GM12878 (cell line): ENCODE data around the gene PRTFDC1. TPM values are rescaled to one million over a fixed set of nuclear protein-coding genes. Genes with fewer than 3 reads are reported as not detected.

ENCODE experiments used
- ATAC-seq: fragments of 200-7000 bp; cut with Tn5 transposase; 3 replicates; pipeline ENCODE4 v1.9.1; 2020; ENCODE audit warnings: mild to moderate bottlenecking, moderate library complexity
- BruUV-seq: library from RNA; stranded (reverse); fragments of 400-500 nt; replicated peaks from 2 replicates; lab custom pipeline; 2021; lab: Mats Ljungman, UMichigan
- CTCF ChIA-PET: fragments of 300-600 bp; sonication (Branson Sonifier 250); formaldehyde crosslinking; extraction: SDS; loops from one replicate; lab custom pipeline; 2021; ENCODE audit warnings: inconsistent platforms; lab: Yijun Ruan, JAX
- POLR2A ChIA-PET: fragments of 350-600 bp; formaldehyde crosslinking; extraction: SDS; loops from one replicate; lab custom pipeline; 2021; ENCODE audit warnings: inconsistent platforms; lab: Charles Lee
- RAD21 ChIA-PET: fragments of 300-600 bp; sonication (Branson Sonifier 250); formaldehyde crosslinking; loops from one replicate; lab custom pipeline; 2023; ENCODE audit warnings: antibody characterized with exemption; ENCODE audit not compliant: unreplicated experiment; lab: Charles Lee
- SMC1A ChIA-PET: fragments of 300-600 bp; sonication (Branson Sonifier 250); formaldehyde crosslinking; loops from one replicate; lab custom pipeline; 2023; ENCODE audit not compliant: unreplicated experiment, uncharacterized antibody; lab: Charles Lee
- DNase-seq: peaks from one replicate; pipeline ENCODE4 v3.0.0-alpha.2; 2011; ENCODE audit warnings: low read depth, low spot score
- FAIRE-seq: peaks from 3 replicates; lab custom pipeline; 2011; peaks lifted over from hg19 to GRCh38; lab: Jason Lieb, UNC
- H2AFZ ChIP-seq: 2 replicates; pipeline ENCODE4 v1.6.0; 2011; ENCODE audit warnings: low read depth, low read length, control low read depth; ENCODE audit not compliant: control insufficient read depth
- H3K27ac ChIP-seq: 2 replicates; pipeline ENCODE4 v1.5.1; 2011; ENCODE audit warnings: control low read depth; ENCODE audit not compliant: control insufficient read depth, insufficient read depth
- H3K27me3 ChIP-seq, 2 experiments: replicated peaks in 1 of 2; 2 replicates each; pipeline versions ENCODE4 v1.6.0 to v1.6.1; 2011; ENCODE audit warnings: low read length in 1 of 2; ENCODE audit not compliant: control insufficient read depth in 2 of 2, insufficient read depth in 2 of 2
- H3K36me3 ChIP-seq, 2 experiments: 2 replicates each; pipeline ENCODE4 v1.5.1; 2011; ENCODE audit warnings: low read length in 1 of 2; ENCODE audit not compliant: control insufficient read depth in 2 of 2, insufficient read depth in 2 of 2
- H3K4me1 ChIP-seq: 2 replicates; pipeline ENCODE4 v1.6.1; 2011; ENCODE audit warnings: mild to moderate bottlenecking, low read length, moderate library complexity, mixed read lengths; ENCODE audit not compliant: control insufficient read depth, insufficient read depth
- H3K4me2 ChIP-seq: 2 replicates; pipeline ENCODE4 v1.6.0; 2011; ENCODE audit warnings: control low read depth; ENCODE audit not compliant: control insufficient read depth, insufficient read depth
- H3K4me3 ChIP-seq: fragments of 200-600 bp; sonication (generic); 2 replicates; pipeline ENCODE4 v1.5.1; 2016
- H3K79me2 ChIP-seq: 2 replicates; pipeline ENCODE4 v1.6.0; 2011; ENCODE audit warnings: low read length; ENCODE audit not compliant: control insufficient read depth, insufficient read depth
- H3K9ac ChIP-seq: 2 replicates; pipeline ENCODE4 v1.8.0; 2011; ENCODE audit warnings: low read length, control low read depth, mixed read lengths; ENCODE audit not compliant: control insufficient read depth, insufficient read depth
- H3K9me3 ChIP-seq: replicated peaks from 3 replicates; pipeline ENCODE4 v1.5.1; 2011; ENCODE audit warnings: mild to moderate bottlenecking, low read length; ENCODE audit not compliant: control insufficient read depth, insufficient read depth
- H4K20me1 ChIP-seq: 2 replicates; pipeline ENCODE4 v1.6.0; 2011; ENCODE audit not compliant: control insufficient read depth, insufficient read depth
- BHLHE40 ChIP-seq, 2 experiments: fragments of 450-650 bp in 1 of 2; IDR thresholded peaks; 2 replicates each; pipeline ENCODE4 v1.6.1; 2011 to 2017; ENCODE audit warnings: low read depth in 2 of 2, borderline replicate concordance in 1 of 2, improper control_type of control experiment in 1 of 2, low read length in 1 of 2, mild to moderate bottlenecking in 1 of 2
- CBX3 ChIP-seq: fragments of 200-600 bp; sonication (generic); IDR thresholded peaks from 2 replicates; pipeline ENCODE4 v1.6.1; 2016; ENCODE audit warnings: low read depth, borderline replicate concordance
- CEBPB ChIP-seq, 2 experiments: fragments of 150-350 bp in 1 of 2; IDR thresholded peaks; 2 replicates each; pipeline ENCODE4 v1.6.1; 2012 to 2014; ENCODE audit warnings: low read depth in 2 of 2, low read length in 2 of 2, borderline replicate concordance in 1 of 2, inconsistent platforms in 1 of 2
- CHD2 ChIP-seq: IDR thresholded peaks from 2 replicates; pipeline ENCODE4 v1.6.1; 2011; ENCODE audit warnings: low read depth, low read length, improper control_type of control experiment, borderline replicate concordance
- EED ChIP-seq: sonication (generic); IDR thresholded peaks from 2 replicates; pipeline ENCODE4 v1.6.1; 2016; ENCODE audit warnings: antibody characterized with exemption, low read depth
- GATAD2B ChIP-seq: fragments of 450-650 bp; conservative IDR thresholded peaks from 2 replicates; pipeline ENCODE4 v1.6.1; 2017; ENCODE audit warnings: low read depth, mild to moderate bottlenecking, moderate library complexity
- POLR2AphosphoS2 ChIP-seq: IDR thresholded peaks from 2 replicates; pipeline ENCODE4 v1.6.1; 2011; ENCODE audit warnings: low read depth, mild to moderate bottlenecking, low read length, improper control_type of control experiment, moderate library complexity
- RAD51 ChIP-seq: fragments of 450-650 bp; IDR thresholded peaks from 2 replicates; pipeline ENCODE4 v1.6.1; 2016; ENCODE audit warnings: moderate library complexity, mild to moderate bottlenecking, inconsistent platforms
- RB1 ChIP-seq: fragments of 450-650 bp; formaldehyde crosslinking; IDR thresholded peaks from 2 replicates; pipeline ENCODE4 v1.6.1; 2017; ENCODE audit warnings: mild to moderate bottlenecking, borderline replicate concordance
- RBBP5 ChIP-seq: fragments of 200-600 bp; sonication (generic); conservative IDR thresholded peaks from 2 replicates; pipeline ENCODE4 v1.6.1; 2016
- RELA ChIP-seq: fragments of 450-650 bp; IDR thresholded peaks from 2 replicates; pipeline ENCODE4 v1.8.0; 2014; ENCODE audit warnings: borderline replicate concordance; ENCODE audit not compliant: partially characterized antibody
- SIN3A ChIP-seq: IDR thresholded peaks from 2 replicates; pipeline ENCODE4 v1.6.1; 2012; ENCODE audit warnings: low read depth, low read length, improper control_type of control experiment
- SP1 ChIP-seq: IDR thresholded peaks from one replicate; pipeline ENCODE4 v1.6.1; 2011; ENCODE audit warnings: low read depth, low read length
- SREBF1 ChIP-seq: IDR thresholded peaks from 2 replicates; pipeline ENCODE4 v1.6.1; 2012; ENCODE audit warnings: mild to moderate bottlenecking, low read length
- STAT3 ChIP-seq: IDR thresholded peaks from 2 replicates; pipeline ENCODE4 v1.6.1; 2011; ENCODE audit warnings: low read depth, low read length, improper control_type of control experiment
- TAF1 ChIP-seq: IDR thresholded peaks from 2 replicates; pipeline ENCODE4 v1.6.1; 2011; ENCODE audit warnings: mild to moderate bottlenecking, low read depth, low read length, borderline replicate concordance
- YBX1 ChIP-seq: fragments of 450-650 bp; IDR thresholded peaks from 2 replicates; pipeline ENCODE4 v1.6.1; 2016; ENCODE audit warnings: antibody characterized with exemption
- ZNF384 ChIP-seq: IDR thresholded peaks from 2 replicates; pipeline ENCODE4 v1.6.1; 2012; ENCODE audit warnings: low read depth, mild to moderate bottlenecking, low read length, improper control_type of control experiment, borderline replicate concordance
- WGBS: methylation state at CpG from one replicate; pipeline ENCODE4 v1.1.6; 2016; ENCODE audit warnings: low lambda C conversion rate; ENCODE audit not compliant: insufficient replicate concordance, insufficient coverage; ENCODE audit errors: missing lambda C conversion rate; 5-methylcytosine and 5-hydroxymethylcytosine counted together
- in situ Hi-C: fragments of 300-500 bp; cut with MboI; formaldehyde crosslinking; loops from 9 replicates; pipeline ENCODE4 v1.14.3; 2018; ENCODE audit warnings: mixed read lengths
- intact Hi-C: fragments of 100-400 bp; cut with micrococcal nuclease; formaldehyde crosslinking; loops from one replicate; pipeline ENCODE4 v1.14.2; 2022; ENCODE audit not compliant: unreplicated experiment
- polyA plus RNA-seq, 11 experiments: library from polyadenylated mRNA; depleted of rRNA in 4 of 11; unstranded in 6 of 11; stranded (reverse) in 5 of 11; fragments of >200 nt; fragmentation: Nextera tagmentation in 4 of 11; fragmentation: Illumina TruSeq in 1 of 11; extraction: Ambion mirVana in 4 of 11; extraction: Trizol in 1 of 11; gene quantifications; 1 replicate in 1 of 11; 2 replicates in 10 of 11; pipeline versions ENCODE4 v1.2.1 to v1.2.3, GENCODE V29; 2011 to 2016; ENCODE audit warnings: inconsistent platforms in 2 of 11, missing spikeins in 2 of 11, low read depth in 1 of 11
- total RNA-seq, 4 experiments: library from RNA; depleted of rRNA in 3 of 4; stranded (reverse); fragments of >200 nt in 3 of 4; fragmentation: Illumina TruSeq in 1 of 4; extraction: Trizol in 1 of 4; gene quantifications; 2 replicates each; pipeline versions ENCODE4 v1.2.1 to v1.2.3, GENCODE V29; 2013 to 2021
- TF ChIP-seq, protein P1 (sequence below): fragments of 450-650 bp; IDR thresholded peaks from 2 replicates; pipeline ENCODE4 v1.6.1; 2018; ENCODE audit warnings: borderline replicate concordance, mild to moderate bottlenecking; ENCODE audit not compliant: partially characterized antibody
- TF ChIP-seq, protein P2 (sequence below): fragments of 450-650 bp; IDR thresholded peaks from 2 replicates; pipeline ENCODE4 v1.6.1; 2017; ENCODE audit warnings: mild to moderate bottlenecking

Gene PRTFDC1
- total and polyA plus RNA-seq, 10 of the 15 experiments (the other 5 are each of a cell fraction or from before 2014, with no cell fraction given): 5.5 to 17.3 (median 11.3) TPM

- TF ChIP-seq TAF1: no peak
- no peak for TF ChIP-seq GATAD2B
Observed at GRCh38 chr10:24849051-24849450, 103.4 kb downstream of the PRTFDC1 start (continued).

DNA sequence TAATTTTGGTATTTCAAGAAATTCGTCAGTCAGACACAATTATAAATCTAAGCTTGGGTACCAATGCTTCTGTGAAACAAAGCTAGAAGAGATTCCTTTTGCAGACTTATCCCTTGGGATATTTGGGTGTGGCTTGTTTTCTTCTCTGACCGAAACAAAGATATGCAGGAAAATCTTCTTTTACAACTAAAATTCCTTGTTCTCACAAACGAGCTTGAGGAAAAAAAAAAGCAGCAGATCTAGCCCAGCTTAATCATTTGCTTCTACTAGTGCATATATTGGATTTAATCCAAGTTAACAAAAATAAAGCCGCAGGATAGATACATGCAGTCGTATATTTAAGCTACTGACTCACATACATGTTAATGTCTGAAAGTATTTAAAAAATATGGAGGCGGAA, 104.2 kb downstream of the PRTFDC1 start:
- no peaks in the 10 kb centered on the region for H3K36me3 ChIP-seq
- DNase-seq: no peak
- H2AFZ ChIP-seq: no peak overlapping the region
- no peaks in the 10 kb centered on the region; the same call in 2 of the 3 replicates for H3K9me3 ChIP-seq
- 34% methylated on average over 6 of the region's 6 CpGs for WGBS
- no peak overlapping the region for H3K4me2 ChIP-seq
- POLR2A ChIA-PET: interaction anchor here (1.0 kb wide), 1 partner anchor 17 kb away, joined by 5 read pairs; no protein-coding TSS in a partner anchor
- ATAC-seq: no peak
- no peaks in the 10 kb centered on the region for H3K79me2 ChIP-seq
- TF ChIP-seq CEBPB (IDR thresholded peaks at IDR 0.05; ENCODE audit: borderline replicate concordance in 1 of 2, low read depth in 2 of 2, low read length in 2 of 2): no peak
- TF ChIP-seq STAT3: no peak
- no peak for TF ChIP-seq CHD2
- TF ChIP-seq, protein P1, sequence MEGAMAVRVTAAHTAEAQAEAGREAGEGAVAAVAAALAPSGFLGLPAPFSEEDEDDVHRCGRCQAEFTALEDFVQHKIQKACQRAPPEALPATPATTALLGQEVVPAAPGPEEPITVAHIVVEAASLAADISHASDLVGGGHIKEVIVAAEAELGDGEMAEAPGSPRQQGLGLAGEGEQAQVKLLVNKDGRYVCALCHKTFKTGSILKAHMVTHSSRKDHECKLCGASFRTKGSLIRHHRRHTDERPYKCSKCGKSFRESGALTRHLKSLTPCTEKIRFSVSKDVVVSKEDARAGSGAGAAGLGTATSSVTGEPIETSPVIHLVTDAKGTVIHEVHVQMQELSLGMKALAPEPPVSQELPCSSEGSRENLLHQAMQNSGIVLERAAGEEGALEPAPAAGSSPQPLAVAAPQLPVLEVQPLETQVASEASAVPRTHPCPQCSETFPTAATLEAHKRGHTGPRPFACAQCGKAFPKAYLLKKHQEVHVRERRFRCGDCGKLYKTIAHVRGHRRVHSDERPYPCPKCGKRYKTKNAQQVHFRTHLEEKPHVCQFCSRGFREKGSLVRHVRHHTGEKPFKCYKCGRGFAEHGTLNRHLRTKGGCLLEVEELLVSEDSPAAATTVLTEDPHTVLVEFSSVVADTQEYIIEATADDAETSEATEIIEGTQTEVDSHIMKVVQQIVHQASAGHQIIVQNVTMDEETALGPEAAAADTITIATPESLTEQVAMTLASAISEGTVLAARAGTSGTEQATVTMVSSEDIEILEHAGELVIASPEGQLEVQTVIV: no peak
- TF ChIP-seq, protein P2, sequence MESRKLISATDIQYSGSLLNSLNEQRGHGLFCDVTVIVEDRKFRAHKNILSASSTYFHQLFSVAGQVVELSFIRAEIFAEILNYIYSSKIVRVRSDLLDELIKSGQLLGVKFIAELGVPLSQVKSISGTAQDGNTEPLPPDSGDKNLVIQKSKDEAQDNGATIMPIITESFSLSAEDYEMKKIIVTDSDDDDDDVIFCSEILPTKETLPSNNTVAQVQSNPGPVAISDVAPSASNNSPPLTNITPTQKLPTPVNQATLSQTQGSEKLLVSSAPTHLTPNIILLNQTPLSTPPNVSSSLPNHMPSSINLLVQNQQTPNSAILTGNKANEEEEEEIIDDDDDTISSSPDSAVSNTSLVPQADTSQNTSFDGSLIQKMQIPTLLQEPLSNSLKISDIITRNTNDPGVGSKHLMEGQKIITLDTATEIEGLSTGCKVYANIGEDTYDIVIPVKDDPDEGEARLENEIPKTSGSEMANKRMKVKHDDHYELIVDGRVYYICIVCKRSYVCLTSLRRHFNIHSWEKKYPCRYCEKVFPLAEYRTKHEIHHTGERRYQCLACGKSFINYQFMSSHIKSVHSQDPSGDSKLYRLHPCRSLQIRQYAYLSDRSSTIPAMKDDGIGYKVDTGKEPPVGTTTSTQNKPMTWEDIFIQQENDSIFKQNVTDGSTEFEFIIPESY: no peak
- no peak for TF ChIP-seq CBX3
- no peak for TF ChIP-seq SIN3A
- no peak for TF ChIP-seq POLR2AphosphoS2
- TF ChIP-seq RAD51: no peak
- TF ChIP-seq YBX1: no peak
- TF ChIP-seq SREBF1: no peak
- no peak for TF ChIP-seq RB1
- no peak for TF ChIP-seq BHLHE40 (IDR thresholded peaks at IDR 0.05; ENCODE audit: borderline replicate concordance in 1 of 2, low read depth in 2 of 2, low read length in 1 of 2)
- no peak for TF ChIP-seq RELA
- no peak for TF ChIP-seq ZNF384
- TF ChIP-seq EED: no peak
- no peak for TF ChIP-seq RBBP5
- TF ChIP-seq SP1: no peak
- TF ChIP-seq, all 136 proteins: peak for 0
- Histone ChIP-seq H3K4me1 (no peaks in the 10 kb centered on the region), H3K27me3 (no peaks in the 10 kb centered on the region), H4K20me1 (no peaks in the 10 kb centered on the region), H3K9ac (no peak overlapping the region), H3K4me3 (no peak overlapping the region), H3K27ac (no peak overlapping the region)
- ChIA-PET SMC1A (interaction anchor here (1.0 to 2.1 kb wide), 9 partner anchors 10 to 104 kb away, joined by 3 to 9 read pairs (median 4); no protein-coding TSS in a partner anchor), RAD21 (interaction anchor here (1.1 kb wide), 1 partner anchor 25 kb away, joined by 4 read pairs; no protein-coding TSS in a partner anchor), CTCF (interaction anchor here (0.8 to 2.2 kb wide), 6 partner anchors 9 to 25 kb away, joined by 3 to 8 read pairs (median 4); no protein-coding TSS in a partner anchor)
- in situ Hi-C loops: no loop called here
- BruUV-seq: no TSS peak
- no peak for FAIRE-seq
- intact Hi-C loops: no loop called here
